ENCODE measurements around the gene AK2.

DNA sequence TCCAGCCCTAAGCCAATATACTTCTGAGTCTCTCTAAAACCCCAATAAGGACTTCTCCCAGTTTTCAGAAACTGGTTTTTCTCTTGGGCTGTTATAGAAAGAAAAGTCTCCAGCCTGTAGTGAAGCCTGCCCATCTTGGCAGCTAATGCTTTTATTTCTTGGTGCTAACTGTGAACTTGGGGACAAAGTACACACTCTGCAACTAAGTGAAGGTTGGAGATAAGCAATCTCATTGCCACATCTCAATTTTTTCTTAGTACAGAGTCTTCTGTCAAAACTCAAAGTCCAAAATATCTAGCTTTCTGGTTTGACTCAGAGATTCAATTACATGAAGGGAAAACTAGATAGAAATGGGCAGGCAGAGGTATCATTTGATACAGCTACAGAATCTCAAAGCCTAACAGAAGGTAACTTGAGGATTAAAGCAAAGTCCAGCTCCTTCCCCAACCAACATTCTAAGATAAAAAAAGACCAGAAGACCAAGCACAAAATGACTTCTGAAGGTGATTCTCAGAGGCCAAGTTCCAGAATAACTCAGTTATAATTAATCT is 14.0 kb downstream of the AK2 start:
- TF ChIP-seq POLR2A (IDR thresholded peaks at IDR 0.05) = no peak
- TF ChIP-seq, protein P1, sequence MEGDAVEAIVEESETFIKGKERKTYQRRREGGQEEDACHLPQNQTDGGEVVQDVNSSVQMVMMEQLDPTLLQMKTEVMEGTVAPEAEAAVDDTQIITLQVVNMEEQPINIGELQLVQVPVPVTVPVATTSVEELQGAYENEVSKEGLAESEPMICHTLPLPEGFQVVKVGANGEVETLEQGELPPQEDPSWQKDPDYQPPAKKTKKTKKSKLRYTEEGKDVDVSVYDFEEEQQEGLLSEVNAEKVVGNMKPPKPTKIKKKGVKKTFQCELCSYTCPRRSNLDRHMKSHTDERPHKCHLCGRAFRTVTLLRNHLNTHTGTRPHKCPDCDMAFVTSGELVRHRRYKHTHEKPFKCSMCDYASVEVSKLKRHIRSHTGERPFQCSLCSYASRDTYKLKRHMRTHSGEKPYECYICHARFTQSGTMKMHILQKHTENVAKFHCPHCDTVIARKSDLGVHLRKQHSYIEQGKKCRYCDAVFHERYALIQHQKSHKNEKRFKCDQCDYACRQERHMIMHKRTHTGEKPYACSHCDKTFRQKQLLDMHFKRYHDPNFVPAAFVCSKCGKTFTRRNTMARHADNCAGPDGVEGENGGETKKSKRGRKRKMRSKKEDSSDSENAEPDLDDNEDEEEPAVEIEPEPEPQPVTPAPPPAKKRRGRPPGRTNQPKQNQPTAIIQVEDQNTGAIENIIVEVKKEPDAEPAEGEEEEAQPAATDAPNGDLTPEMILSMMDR (IDR thresholded peaks at IDR 0.05) = no peak
